ENCODE measurements around the gene ADPRHL1.

Gene ADPRHL1

DNA sequence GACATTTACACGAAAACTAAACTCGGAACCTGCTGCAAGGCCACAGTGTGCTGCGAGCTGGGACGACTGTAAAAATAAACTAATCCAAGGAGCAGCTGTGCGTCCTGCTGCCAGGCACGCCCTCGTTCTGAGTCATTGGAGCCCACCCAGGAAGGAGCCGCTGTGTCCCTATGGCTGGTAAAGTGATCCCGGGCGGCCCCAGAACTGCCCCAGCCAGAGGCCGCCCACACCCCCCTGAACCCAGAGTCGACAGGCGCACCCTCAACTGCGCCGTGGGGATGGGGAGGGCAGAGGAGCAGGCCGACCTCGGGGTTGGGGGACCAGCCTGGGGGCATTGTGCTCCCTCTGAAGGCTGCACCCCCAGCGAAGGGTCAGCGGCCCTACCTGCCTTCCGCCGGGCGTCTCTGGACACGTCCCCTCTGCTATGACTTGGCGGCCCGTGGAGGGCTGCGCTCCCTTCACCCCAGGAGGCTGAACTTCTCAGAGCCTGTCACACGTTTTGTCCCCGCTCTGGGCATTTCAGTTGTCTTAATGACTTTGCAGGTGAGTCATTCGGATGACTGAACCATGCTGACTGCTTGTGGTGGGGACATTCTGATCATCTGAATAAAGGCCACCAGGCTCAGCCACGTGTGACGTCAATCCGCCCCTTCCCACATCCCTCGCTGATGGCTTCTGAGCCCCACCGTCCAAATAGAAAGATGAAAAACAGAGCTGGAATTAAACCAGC lies 42.7 kb downstream of the ADPRHL1 start:
- no peak overlapping the region for H3K27ac ChIP-seq
- DNase-seq (ENCODE audit: low read depth, low spot score): no peak
- no peak overlapping the region for H3K9ac ChIP-seq (ENCODE audit: insufficient read length)
- no peaks in the 10 kb centered on the region for H3K36me3 ChIP-seq (ENCODE audit: insufficient read depth, low read length)
- H3K4me3 ChIP-seq: no peak overlapping the region
- TF ChIP-seq EZH2 (IDR thresholded peaks at IDR 0.05) (no peak), POLR2AphosphoS5 (IDR thresholded peaks at IDR 0.05; ENCODE audit: borderline replicate concordance, low read depth, low read length) (no peak), FOXP2 (optimal IDR thresholded peaks at IDR 0.05; ENCODE audit: control extremely low read depth, extremely low read length, insufficient read depth) (no peak)
- no peaks in the 10 kb centered on the region for H3K9me3 ChIP-seq (ENCODE audit: low read depth, low read length)

GRCh38 chr13:113408562-113408961 lies 44.7 kb downstream of the ADPRHL1 start:
- no peaks in the 10 kb centered on the region for H3K36me3 ChIP-seq (ENCODE audit: insufficient read depth, low read length)
- no peak overlapping the region for H3K9ac ChIP-seq (ENCODE audit: insufficient read length)
- no peak overlapping the region for H3K27ac ChIP-seq
- no peaks in the 10 kb centered on the region for H3K9me3 ChIP-seq (ENCODE audit: low read depth, low read length)
- TF ChIP-seq EZH2 (IDR thresholded peaks at IDR 0.05) (no peak), FOXP2 (optimal IDR thresholded peaks at IDR 0.05; ENCODE audit: control extremely low read depth, extremely low read length, insufficient read depth) (no peak), POLR2AphosphoS5 (IDR thresholded peaks at IDR 0.05; ENCODE audit: borderline replicate concordance, low read depth, low read length) (no peak)
- DNase-seq (ENCODE audit: low read depth, low spot score): no peak
- H3K4me3 ChIP-seq: no peak overlapping the region

GRCh38 chr13:113407531-113408393 lies 45.5 kb downstream of the ADPRHL1 start:
- no peak overlapping the region for H3K9ac ChIP-seq (ENCODE audit: insufficient read length)
- no peak overlapping the region for H3K4me3 ChIP-seq
- no peak for DNase-seq (ENCODE audit: low read depth, low spot score)
- TF ChIP-seq FOXP2 (optimal IDR thresholded peaks at IDR 0.05; ENCODE audit: control extremely low read depth, extremely low read length, insufficient read depth) (no peak), POLR2AphosphoS5 (IDR thresholded peaks at IDR 0.05; ENCODE audit: borderline replicate concordance, low read depth, low read length) (no peak), EZH2 (IDR thresholded peaks at IDR 0.05) (no peak)
- H3K9me3 ChIP-seq (ENCODE audit: low read depth, low read length): no peaks in the 10 kb centered on the region
- no peak overlapping the region for H3K27ac ChIP-seq
- no peaks in the 10 kb centered on the region for H3K36me3 ChIP-seq (ENCODE audit: insufficient read depth, low read length)

DNA sequence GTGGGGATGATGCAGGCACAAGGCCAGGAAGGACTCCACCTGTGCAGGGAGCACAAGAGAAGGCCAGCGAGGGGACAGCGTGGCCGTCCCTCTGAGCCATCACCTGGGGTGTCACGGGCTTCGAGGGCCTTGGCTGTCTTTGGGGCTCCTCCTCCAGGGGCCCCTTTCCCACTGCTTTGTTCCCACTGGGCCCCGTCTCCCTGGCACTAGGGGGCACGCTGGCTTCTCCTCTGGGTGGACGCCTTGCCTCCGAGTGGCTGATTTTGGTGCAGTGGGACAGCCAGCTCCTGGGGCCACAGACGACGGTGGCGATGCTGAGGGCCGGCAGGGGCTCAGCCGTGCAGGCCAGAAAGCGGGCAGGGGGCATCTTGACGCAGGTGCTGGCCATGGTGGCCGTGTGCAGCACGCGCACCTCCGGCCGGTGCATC lies 46.2 kb downstream of the ADPRHL1 start:
- Histone ChIP-seq H3K9me3 (ENCODE audit: low read depth, low read length) (no peaks in the 10 kb centered on the region), H3K27ac (no peak overlapping the region), H3K4me3 (no peak overlapping the region), H3K9ac (ENCODE audit: insufficient read length) (no peak overlapping the region), H3K36me3 (ENCODE audit: insufficient read depth, low read length) (no peaks in the 10 kb centered on the region)
- no peak for DNase-seq (ENCODE audit: low read depth, low spot score)
- no peak for TF ChIP-seq FOXP2 (optimal IDR thresholded peaks at IDR 0.05; ENCODE audit: control extremely low read depth, extremely low read length, insufficient read depth)
- no peak for TF ChIP-seq EZH2 (IDR thresholded peaks at IDR 0.05)
- TF ChIP-seq POLR2AphosphoS5 (IDR thresholded peaks at IDR 0.05; ENCODE audit: borderline replicate concordance, low read depth, low read length): no peak

DNA sequence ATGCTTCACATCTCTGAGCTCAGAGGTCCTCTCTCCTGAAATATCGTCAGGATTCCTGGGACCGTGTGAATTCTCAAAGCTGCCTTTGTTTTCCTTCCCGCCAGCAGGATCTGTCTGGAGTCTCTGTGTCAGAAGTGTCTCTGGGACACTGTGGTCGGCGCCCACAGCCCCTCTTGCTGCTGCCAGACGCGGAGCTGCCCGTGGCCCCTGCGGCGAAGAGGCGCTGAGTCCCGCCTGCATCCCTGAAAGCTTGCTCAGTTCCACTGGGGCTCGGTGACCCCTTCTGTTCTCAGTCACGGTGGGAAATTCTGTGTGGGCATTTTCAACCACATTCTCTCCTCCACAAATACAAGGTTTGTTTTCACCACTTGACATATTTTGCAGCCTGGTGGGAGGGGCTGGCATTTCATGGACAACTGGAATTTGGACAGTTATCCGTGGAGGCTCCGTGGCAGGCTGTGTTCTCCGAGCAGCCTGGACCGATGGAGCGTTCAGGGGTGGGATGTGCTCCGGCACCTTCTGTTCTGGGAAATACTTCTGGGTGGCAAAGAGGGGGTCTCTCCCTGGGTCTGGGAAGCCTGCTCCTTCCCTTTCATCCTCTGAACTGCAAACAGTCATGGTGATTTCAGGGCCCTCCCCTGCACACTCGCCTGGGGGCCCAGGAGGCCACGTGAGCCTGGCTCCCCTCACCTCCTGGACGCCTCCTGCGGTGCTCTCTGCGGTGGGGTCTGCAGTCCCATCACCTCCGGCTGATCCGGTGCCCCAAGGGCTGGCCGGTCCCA lies 46.8 kb downstream of the ADPRHL1 start:
- H3K4me3 ChIP-seq: no peak overlapping the region

GRCh38 chr13:113405481-113406300 lies 47.6 kb downstream of the ADPRHL1 start:
- no peak for DNase-seq (ENCODE audit: low read depth, low spot score)
- H3K9ac ChIP-seq (ENCODE audit: insufficient read length): no peak overlapping the region

More for the DNA sequence above, 46.8 kb downstream of the ADPRHL1 start:
- Histone ChIP-seq H3K9ac (ENCODE audit: insufficient read length) (no peak overlapping the region), H3K9me3 (ENCODE audit: low read depth, low read length) (no peaks in the 10 kb centered on the region), H3K36me3 (ENCODE audit: insufficient read depth, low read length) (no peaks in the 10 kb centered on the region), H3K27ac (no peak overlapping the region)
- DNase-seq (ENCODE audit: low read depth, low spot score): no peak
- no peak for TF ChIP-seq POLR2AphosphoS5 (IDR thresholded peaks at IDR 0.05; ENCODE audit: borderline replicate concordance, low read depth, low read length)
- no peak for TF ChIP-seq FOXP2 (optimal IDR thresholded peaks at IDR 0.05; ENCODE audit: control extremely low read depth, extremely low read length, insufficient read depth)
- no peak for TF ChIP-seq EZH2 (IDR thresholded peaks at IDR 0.05)

GRCh38 chr13:113404723-113405471 lies 48.4 kb downstream of the ADPRHL1 start:
- no peak overlapping the region for H3K9ac ChIP-seq (ENCODE audit: insufficient read length)
- DNase-seq (ENCODE audit: low read depth, low spot score): no peak
- H3K4me3 ChIP-seq: no peak overlapping the region
- no peaks in the 10 kb centered on the region for H3K9me3 ChIP-seq (ENCODE audit: low read depth, low read length)
- H3K36me3 ChIP-seq (ENCODE audit: insufficient read depth, low read length): no peaks in the 10 kb centered on the region
- TF ChIP-seq POLR2AphosphoS5 (IDR thresholded peaks at IDR 0.05; ENCODE audit: borderline replicate concordance, low read depth, low read length) (no peak), EZH2 (IDR thresholded peaks at IDR 0.05) (no peak), FOXP2 (optimal IDR thresholded peaks at IDR 0.05; ENCODE audit: control extremely low read depth, extremely low read length, insufficient read depth) (no peak)
- no peak overlapping the region for H3K27ac ChIP-seq

More at GRCh38 chr13:113405481-113406300, 47.6 kb downstream of the ADPRHL1 start:
- Histone ChIP-seq H3K36me3 (ENCODE audit: insufficient read depth, low read length) (no peaks in the 10 kb centered on the region), H3K9me3 (ENCODE audit: low read depth, low read length) (no peaks in the 10 kb centered on the region), H3K27ac (no peak overlapping the region), H3K4me3 (no peak overlapping the region)
- no peak for TF ChIP-seq FOXP2 (optimal IDR thresholded peaks at IDR 0.05; ENCODE audit: control extremely low read depth, extremely low read length, insufficient read depth)
- no peak for TF ChIP-seq POLR2AphosphoS5 (IDR thresholded peaks at IDR 0.05; ENCODE audit: borderline replicate concordance, low read depth, low read length)
- TF ChIP-seq EZH2 (IDR thresholded peaks at IDR 0.05): no peak

Measured in SK-N-MC (cell line).